ENCODE measurements around the gene PTPN4. TPM values are rescaled to one million over a fixed set of nuclear protein-coding genes. Genes with fewer than 3 reads are reported as not detected.

The PTPN4 gene
- total and polyA plus RNA-seq, 10 of the 15 experiments (the other 5 are each of a cell fraction or from before 2014, with no cell fraction given), result 5.0 to 29.7 (median 23.7) TPM

- ChIA-PET RAD21 (ENCODE audit: unreplicated experiment) (no interaction called here), CTCF (interaction anchor here (1.1 kb wide), 1 partner anchor 439 kb away, joined by 3 read pairs; no protein-coding TSS in a partner anchor), POLR2A (no interaction called here), SMC1A (ENCODE audit: uncharacterized antibody, unreplicated experiment) (no interaction called here)
- Histone ChIP-seq H2AFZ (ENCODE audit: control insufficient read depth, low read depth, low read length) (no peak overlapping the region), H3K4me1 (ENCODE audit: control insufficient read depth, insufficient read depth, low read length) (no peaks in the 10 kb centered on the region), H3K79me2 (ENCODE audit: control insufficient read depth, insufficient read depth, low read length) (no peaks in the 10 kb centered on the region), H3K27me3 (replicated peaks in 1 of 2; ENCODE audit: control insufficient read depth in 2 of 2, insufficient read depth in 2 of 2, low read length in 1 of 2) (peaks cover 0 to 1% of the 10 kb centered on the region in 2 experiments; a peak in 1 of 4 replicates), H3K4me3 (no peak overlapping the region), H3K4me2 (ENCODE audit: control insufficient read depth, insufficient read depth) (no peak overlapping the region), H3K9ac (ENCODE audit: control insufficient read depth, insufficient read depth, low read length) (no peak overlapping the region), H3K9me3 (replicated peaks; ENCODE audit: control insufficient read depth, insufficient read depth, low read length) (no peaks in the 10 kb centered on the region), H4K20me1 (ENCODE audit: control insufficient read depth, insufficient read depth) (no peaks in the 10 kb centered on the region), H3K27ac (ENCODE audit: control insufficient read depth, insufficient read depth) (no peak overlapping the region), H3K36me3 (ENCODE audit: control insufficient read depth in 2 of 2, insufficient read depth in 2 of 2, low read length in 1 of 2) (no peaks in the 10 kb centered on the region)
- no peak for DNase-seq (ENCODE audit: low read depth, low spot score)
- intact Hi-C loops (cut with micrococcal nuclease; ENCODE audit: unreplicated experiment), result no loop called here
- FAIRE-seq, result no peak
- WGBS (ENCODE audit: insufficient coverage, insufficient replicate concordance, low lambda C conversion rate, missing lambda C conversion rate), result 79% methylated on average over 8 of the region's 8 CpGs
- TF ChIP-seq PML (IDR thresholded peaks at IDR 0.05; ENCODE audit: low read length) (no peak), ZNF207 (IDR thresholded peaks at IDR 0.05; ENCODE audit: borderline replicate concordance) (no peak), RBBP5 (conservative IDR thresholded peaks at IDR 0.05) (no peak), BHLHE40 (IDR thresholded peaks at IDR 0.05; ENCODE audit: borderline replicate concordance in 1 of 2, low read depth in 2 of 2, low read length in 1 of 2) (no peak), PRDM15 (CRISPR knock-in tag; IDR thresholded peaks at IDR 0.05) (no peak), ZBTB11 (CRISPR knock-in tag; IDR thresholded peaks at IDR 0.05) (no peak), DPF2 (IDR thresholded peaks at IDR 0.05) (no peak), MAX (IDR thresholded peaks at IDR 0.05; ENCODE audit: low read depth, low read length) (no peak), POLR2A (IDR thresholded peaks at IDR 0.05; ENCODE audit: low read depth, low read length) (no peak), SMAD1 (IDR thresholded peaks at IDR 0.05; ENCODE audit: low read depth, partially characterized antibody) (no peak), HDGF (IDR thresholded peaks at IDR 0.05) (no peak), SREBF1 (IDR thresholded peaks at IDR 0.05; ENCODE audit: low read length) (no peak), RAD51 (IDR thresholded peaks at IDR 0.05) (no peak), FOXM1 (IDR thresholded peaks at IDR 0.05; ENCODE audit: low read depth, low read length) (no peak)
- no peak for ATAC-seq
- BruUV-seq (replicated peaks), result no TSS peak
- in situ Hi-C loops (cut with MboI), result no loop called here
Measured at GRCh38 chr2:119735565-119735964, 24.2 kb upstream of the PTPN4 start.

All from GM12878 (cell line).